Measurements from ENCODE around the gene TPP1.

Gene TPP1

GRCh38 chr11:6627762-6628241, 8.6 kb upstream of the TPP1 start:
- DNase-seq (ENCODE audit: low spot score) = no peak

GRCh38 chr11:6626971-6627761, 7.9 kb upstream of the TPP1 start:
- no peak for DNase-seq (ENCODE audit: low spot score)

- no peak for DNase-seq (ENCODE audit: low spot score)
Observed at GRCh38 chr11:6625832-6626420, 6.7 kb upstream of the TPP1 start.

- no peak for DNase-seq (ENCODE audit: low spot score)
Observed at GRCh38 chr11:6625156-6625831, 6.1 kb upstream of the TPP1 start.

GRCh38 chr11:6623391-6624363, 4.5 kb upstream of the TPP1 start:
- no peak for DNase-seq (ENCODE audit: low spot score)

- DNase-seq (ENCODE audit: low spot score) = no peak
Observed at GRCh38 chr11:6622261-6623171, 3.3 kb upstream of the TPP1 start.

GRCh38 chr11:6621711-6622211, 2.5 kb upstream of the TPP1 start:
- no peak for DNase-seq (ENCODE audit: low spot score)

GRCh38 chr11:6620636-6621035, 1.4 kb upstream of the TPP1 start:
- no peak for DNase-seq (ENCODE audit: low spot score)

- DNase-seq (ENCODE audit: low spot score) = peak; percentile 70
Observed at GRCh38 chr11:6618117-6619003, 862 bp downstream of the TPP1 start.

GRCh38 chr11:6617315-6617781, 1.9 kb downstream of the TPP1 start:
- no peak for DNase-seq (ENCODE audit: low spot score)

- DNase-seq (ENCODE audit: low spot score) = no peak
Observed at GRCh38 chr11:6616596-6617250, 2.5 kb downstream of the TPP1 start.

GRCh38 chr11:6615882-6616585, 3.2 kb downstream of the TPP1 start:
- DNase-seq (ENCODE audit: low spot score) = no peak

GRCh38 chr11:6615046-6615445, 4.2 kb downstream of the TPP1 start:
- DNase-seq (ENCODE audit: low spot score) = no peak

- no peak for DNase-seq (ENCODE audit: low spot score)
Observed at GRCh38 chr11:6614446-6614845, 4.8 kb downstream of the TPP1 start.

GRCh38 chr11:6613496-6613895, 5.7 kb downstream of the TPP1 start:
- no peak for DNase-seq (ENCODE audit: low spot score)

GRCh38 chr11:6612213-6613041, 6.8 kb downstream of the TPP1 start, which contains the start of gene TAF10:
TSS of gene TAF10 (minus strand) at chr11:6612216. CDS start at chr11:6612189, 27 bp downstream.
- DNase-seq (ENCODE audit: low spot score) = peak; percentile 95

GRCh38 chr11:6611963-6612212, 7.3 kb downstream of the TPP1 start:
- DNase-seq (ENCODE audit: low spot score) = no peak

All from hematopoietic multipotent progenitor cell treated with erythropoietin and hydrocortisone succinate and interleukin-3 and kit ligand, for 15 days (in vitro differentiated cells).